CD4-positive, alpha-beta T cell (primary cell): ENCODE measurements around the gene DNAJA1. TPM values are rescaled to one million over a fixed set of nuclear protein-coding genes. Genes with fewer than 3 reads are reported as not detected.

Source experiments
- total RNA-seq, 174 experiments: library from RNA in 2 of 174; stranded (reverse) in 2 of 174; gene quantifications; one replicate each; pipeline ENCODE4 v1.2.3 and lab custom pipeline; 2021 to 2026

DNAJA1 gene
- total RNA-seq, 2 experiments from 2014 or later: 150 to 156 TPM

Other genes with a start within 250 kb of the DNAJA1 start
- gene TMEM215, start 241.7 kb upstream of the DNAJA1 start, total RNA-seq: not detected
- 10 to 100 TPM; 22.0 to 22.5 TPM for gene APTX, start 23.6 kb upstream of the DNAJA1 start, total RNA-seq
- gene SMU1, start 51.4 kb downstream of the DNAJA1 start, total RNA-seq: 10 to 100 TPM; 25.1 to 26.0 TPM
- gene B4GALT1, start 142.1 kb downstream of the DNAJA1 start, total RNA-seq: 10 to 100 TPM; 74.7 to 77.0 TPM
- gene SPINK4, start 214.9 kb downstream of the DNAJA1 start, total RNA-seq: not detected
- gene BAG1, start 239.4 kb downstream of the DNAJA1 start, total RNA-seq: 10 to 100 TPM; 58.0 to 61.4 TPM
- 10 to 100 TPM; 17.4 to 18.6 TPM for gene CHMP5, start 239.8 kb downstream of the DNAJA1 start, total RNA-seq